HL-60 (cell line): ENCODE results near the gene ARHGAP45.
"Not testable (repeated sequence)": the region's sequence is repeated elsewhere in the genome, so short reads cannot be mapped to it uniquely, and the experiment has no call there.

ENCODE experiments used
- DNase-seq, 2 experiments: peaks; one replicate each; pipeline ENCODE4 v3.0.0-alpha.2; 2010 to 2020; ENCODE audit warnings: low read depth in 1 of 2, low spot score in 1 of 2
- H3K27ac ChIP-seq: fragments of 250-450 bp; sonication (Bioruptor Pico); replicated peaks from 2 replicates; pipeline ENCODE4 v1.5.1; 2020; ENCODE audit warnings: mild to moderate bottlenecking, moderate library complexity
- H3K27me3 ChIP-seq: fragments of 250-450 bp; sonication (Bioruptor Pico); 2 replicates; pipeline ENCODE4 v1.5.1; 2021; ENCODE audit warnings: mild to moderate bottlenecking, moderate library complexity; ENCODE audit not compliant: insufficient read depth, poor library complexity, severe bottlenecking
- H3K4me3 ChIP-seq: replicated peaks from 2 replicates; pipeline ENCODE4 v1.5.1; 2011; ENCODE audit warnings: mild to moderate bottlenecking, control low read depth, low read length; ENCODE audit not compliant: insufficient read depth
- GABPA ChIP-seq: IDR thresholded peaks from 2 replicates; pipeline ENCODE4 v1.6.1; 2012; ENCODE audit warnings: low read depth
- POLR2AphosphoS5 ChIP-seq: IDR thresholded peaks from 2 replicates; pipeline ENCODE4 v1.6.1; 2012; ENCODE audit warnings: low read depth
- REST ChIP-seq: IDR thresholded peaks from 2 replicates; pipeline ENCODE4 v1.6.1; 2012; ENCODE audit warnings: low read depth; ENCODE audit not compliant: insufficient replicate concordance
- SPI1 ChIP-seq: IDR thresholded peaks from 2 replicates; pipeline ENCODE4 v1.6.1; 2012; ENCODE audit warnings: low read depth, mild to moderate bottlenecking, borderline replicate concordance
- TF ChIP-seq, protein P1 (sequence below): IDR thresholded peaks from one replicate; pipeline ENCODE4 v1.5.1; 2011; ENCODE audit warnings: low read length, control low read depth, inconsistent platforms; ENCODE audit not compliant: insufficient read depth

ARHGAP45 gene

DNA sequence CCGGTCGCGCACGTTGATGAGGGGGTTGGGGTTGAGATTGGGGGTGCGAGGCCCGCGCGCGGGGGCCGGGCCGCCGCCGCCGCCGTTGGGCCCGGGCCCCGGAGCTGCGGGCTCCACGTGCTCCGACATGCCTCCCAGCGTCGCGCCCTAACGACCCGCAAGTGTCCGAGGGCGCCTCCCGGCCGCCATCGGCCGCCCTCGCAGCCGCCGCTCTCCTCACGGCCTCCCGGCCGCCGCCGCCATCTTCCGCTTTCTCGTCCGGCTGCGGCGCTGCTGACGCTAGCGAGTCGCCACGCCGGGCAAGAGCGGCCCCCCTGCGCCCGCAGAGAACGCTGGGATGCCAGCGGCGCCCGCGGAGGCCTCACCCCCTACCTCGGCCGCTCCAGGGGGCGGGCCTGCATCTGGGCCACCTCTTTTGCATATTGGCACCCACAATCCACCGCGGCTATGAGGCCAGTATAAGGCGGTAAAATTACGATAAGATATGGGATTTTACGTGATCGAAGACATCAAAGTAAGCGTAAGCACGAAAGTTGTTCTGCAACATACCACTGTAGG lies 46.0 kb upstream of the ARHGAP45 start, which contains the start of gene TMEM259:
TMEM259 (minus strand) TSS at position 256 of the 558 bp plus-strand sequence; CDS start at position 129, 127 bp downstream.
- H3K27me3 ChIP-seq: no peaks in the 10 kb centered on the region
- DNase-seq: peak; percentile 93 to 97
- TF ChIP-seq POLR2AphosphoS5 (peak; percentile 42; the same call in 1 of the 2 replicates), REST (peak; percentile 69), GABPA (no peak), SPI1 (peak; percentile 28; the same call in 1 of the 2 replicates)
- TF ChIP-seq, protein P1, sequence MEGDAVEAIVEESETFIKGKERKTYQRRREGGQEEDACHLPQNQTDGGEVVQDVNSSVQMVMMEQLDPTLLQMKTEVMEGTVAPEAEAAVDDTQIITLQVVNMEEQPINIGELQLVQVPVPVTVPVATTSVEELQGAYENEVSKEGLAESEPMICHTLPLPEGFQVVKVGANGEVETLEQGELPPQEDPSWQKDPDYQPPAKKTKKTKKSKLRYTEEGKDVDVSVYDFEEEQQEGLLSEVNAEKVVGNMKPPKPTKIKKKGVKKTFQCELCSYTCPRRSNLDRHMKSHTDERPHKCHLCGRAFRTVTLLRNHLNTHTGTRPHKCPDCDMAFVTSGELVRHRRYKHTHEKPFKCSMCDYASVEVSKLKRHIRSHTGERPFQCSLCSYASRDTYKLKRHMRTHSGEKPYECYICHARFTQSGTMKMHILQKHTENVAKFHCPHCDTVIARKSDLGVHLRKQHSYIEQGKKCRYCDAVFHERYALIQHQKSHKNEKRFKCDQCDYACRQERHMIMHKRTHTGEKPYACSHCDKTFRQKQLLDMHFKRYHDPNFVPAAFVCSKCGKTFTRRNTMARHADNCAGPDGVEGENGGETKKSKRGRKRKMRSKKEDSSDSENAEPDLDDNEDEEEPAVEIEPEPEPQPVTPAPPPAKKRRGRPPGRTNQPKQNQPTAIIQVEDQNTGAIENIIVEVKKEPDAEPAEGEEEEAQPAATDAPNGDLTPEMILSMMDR: no peak
- peak within 1 kb of the TSS; percentile 95 for H3K4me3 ChIP-seq
- peak within 1 kb of the TSS; percentile 98 for H3K27ac ChIP-seq

GRCh38 chr19:1023883-1024188 lies 43.1 kb upstream of the ARHGAP45 start:
- not testable (repeated sequence) for H3K27me3 ChIP-seq, H3K4me3 ChIP-seq, DNase-seq, H3K27ac ChIP-seq

DNA sequence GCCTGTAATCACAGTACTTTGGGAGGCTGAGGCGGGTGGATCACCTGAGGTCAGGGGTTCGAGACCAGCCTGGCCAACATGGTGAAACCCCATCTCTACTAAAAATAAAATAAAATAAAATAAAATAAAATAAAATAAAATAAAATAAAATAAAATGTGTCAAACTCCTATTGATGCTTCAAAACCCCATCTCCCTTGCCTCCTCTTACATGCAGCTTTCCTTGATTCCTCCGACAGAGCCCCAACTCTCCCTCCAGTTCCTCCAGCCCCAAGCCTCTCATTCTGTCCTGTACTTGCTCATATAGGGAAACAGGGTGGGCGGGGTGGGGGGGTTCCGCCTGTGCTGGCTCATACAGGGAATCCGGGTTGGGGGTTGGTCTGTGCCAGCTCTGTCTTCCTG lies 41.9 kb upstream of the ARHGAP45 start:
- H3K27ac ChIP-seq, DNase-seq, H3K27me3 ChIP-seq, H3K4me3 ChIP-seq: not testable (repeated sequence)

- DNase-seq: peak in 1 of 2 experiments; percentile 72
- Histone ChIP-seq H3K27me3 (no peaks in the 10 kb centered on the region), H3K27ac (peak within 1 kb of the TSS; percentile 96), H3K4me3 (peak within 1 kb of the TSS; percentile 75)
- TF ChIP-seq, protein P1: no peak
- TF ChIP-seq REST: no peak
- TF ChIP-seq POLR2AphosphoS5: no peak
Observed at GRCh38 chr19:1025960-1026782, 40.8 kb upstream of the ARHGAP45 start, which contains the start of gene CNN2. CNN2 (plus strand) TSS chr19:1026608; CDS start chr19:1026662, 54 bp downstream.
